ENCODE results near the gene CYB5R3.

The CYB5R3 gene

DNA sequence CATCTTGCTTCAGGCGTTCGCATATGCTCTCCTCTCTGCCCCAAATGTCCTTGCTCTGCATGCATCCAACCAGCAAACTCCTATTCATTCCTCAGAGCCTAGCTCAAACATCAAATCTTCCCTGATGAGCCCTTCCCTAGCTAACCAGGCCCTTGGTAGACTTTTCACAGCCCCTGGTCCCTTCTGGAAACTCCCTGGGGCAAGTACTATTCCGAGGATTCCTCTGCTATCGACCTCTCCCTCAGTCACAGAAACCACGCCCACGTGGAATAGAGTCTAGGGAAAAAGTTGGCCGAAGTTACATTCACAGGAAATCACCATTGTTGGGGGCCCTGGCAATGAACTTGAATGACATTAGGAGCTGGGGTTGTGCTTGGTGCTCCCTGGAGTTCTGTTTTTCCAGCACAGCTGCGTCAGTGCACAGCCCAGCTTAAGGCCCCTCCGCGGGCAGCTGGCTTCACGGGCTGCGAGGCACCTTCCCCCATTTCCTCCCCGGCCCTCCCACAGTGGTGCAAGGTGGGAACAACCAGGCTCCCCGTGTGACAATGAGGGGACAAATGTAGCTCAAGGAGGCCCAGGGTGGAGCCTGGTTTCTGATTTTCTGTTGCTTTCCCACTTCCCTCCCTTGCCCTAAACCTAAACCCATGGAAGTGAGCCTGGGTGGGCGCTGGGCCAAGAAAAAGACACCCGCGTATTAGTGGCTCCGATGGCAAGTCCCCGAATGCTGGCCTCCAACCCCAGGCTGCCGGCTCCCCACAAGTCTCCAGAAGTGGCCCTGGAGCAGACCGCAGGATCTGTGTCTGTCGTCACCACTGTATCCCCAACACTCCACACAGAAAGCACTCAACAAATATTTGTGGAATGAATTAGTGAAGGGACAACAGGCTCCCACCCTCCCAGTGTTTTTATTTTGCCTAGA is 4.5 kb downstream of the CYB5R3 start:
- Histone ChIP-seq H3K27me3 (no peaks in the 10 kb centered on the region), H3K27ac (no peak overlapping the region), H3K4me3 (ENCODE audit: low read depth in 1 of 2, low read length in 1 of 2) (no peak overlapping the region), H3K9me3 (no peaks in the 10 kb centered on the region), H3K4me1 (ENCODE audit: control insufficient read depth in 1 of 2, insufficient read depth in 1 of 2, low read depth in 1 of 2, low read length in 1 of 2) (peaks cover 43 to 49% of the 10 kb centered on the region in 2 experiments), H3K36me3 (no peaks in the 10 kb centered on the region)
- TF ChIP-seq, protein P1, sequence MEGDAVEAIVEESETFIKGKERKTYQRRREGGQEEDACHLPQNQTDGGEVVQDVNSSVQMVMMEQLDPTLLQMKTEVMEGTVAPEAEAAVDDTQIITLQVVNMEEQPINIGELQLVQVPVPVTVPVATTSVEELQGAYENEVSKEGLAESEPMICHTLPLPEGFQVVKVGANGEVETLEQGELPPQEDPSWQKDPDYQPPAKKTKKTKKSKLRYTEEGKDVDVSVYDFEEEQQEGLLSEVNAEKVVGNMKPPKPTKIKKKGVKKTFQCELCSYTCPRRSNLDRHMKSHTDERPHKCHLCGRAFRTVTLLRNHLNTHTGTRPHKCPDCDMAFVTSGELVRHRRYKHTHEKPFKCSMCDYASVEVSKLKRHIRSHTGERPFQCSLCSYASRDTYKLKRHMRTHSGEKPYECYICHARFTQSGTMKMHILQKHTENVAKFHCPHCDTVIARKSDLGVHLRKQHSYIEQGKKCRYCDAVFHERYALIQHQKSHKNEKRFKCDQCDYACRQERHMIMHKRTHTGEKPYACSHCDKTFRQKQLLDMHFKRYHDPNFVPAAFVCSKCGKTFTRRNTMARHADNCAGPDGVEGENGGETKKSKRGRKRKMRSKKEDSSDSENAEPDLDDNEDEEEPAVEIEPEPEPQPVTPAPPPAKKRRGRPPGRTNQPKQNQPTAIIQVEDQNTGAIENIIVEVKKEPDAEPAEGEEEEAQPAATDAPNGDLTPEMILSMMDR (IDR thresholded peaks at IDR 0.05) = no peak

DNA sequence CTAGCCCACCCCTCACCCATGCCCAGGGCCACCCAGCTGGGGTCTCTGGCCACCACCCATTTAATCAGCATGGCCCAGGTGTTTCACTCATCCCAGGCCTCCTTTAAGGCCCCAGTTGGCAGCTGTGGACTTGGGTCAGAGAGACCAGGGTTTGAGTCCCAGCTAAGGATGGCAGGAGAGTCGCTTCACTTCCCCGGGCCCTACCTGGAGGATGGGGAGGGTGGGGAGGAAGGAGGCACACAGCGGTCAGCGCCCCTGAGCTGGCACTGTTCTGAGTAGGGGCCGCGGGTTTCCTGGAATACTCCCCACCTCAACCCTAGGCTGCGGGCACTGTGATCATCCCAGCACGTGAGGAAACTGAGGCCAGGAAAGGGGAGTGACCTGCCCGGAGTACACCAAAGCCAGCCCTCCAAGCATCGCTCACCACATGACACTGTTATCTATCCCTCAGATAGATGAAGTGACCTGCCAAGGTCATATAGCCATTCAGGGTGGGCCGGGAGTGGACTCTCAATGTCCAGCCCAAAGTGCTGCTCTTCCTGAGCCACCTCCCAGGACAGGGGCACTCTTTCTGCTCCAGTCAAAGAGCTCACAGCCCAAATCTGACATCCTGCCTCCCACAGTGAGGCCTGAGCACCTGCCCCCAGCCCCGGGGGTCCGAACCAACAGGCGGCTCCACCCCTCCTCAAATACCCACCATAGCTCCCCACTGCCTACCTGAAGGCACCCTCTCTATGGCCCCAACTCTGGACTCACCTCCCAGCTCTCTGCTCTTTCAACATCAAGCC is 5.4 kb downstream of the CYB5R3 start:
- no peak overlapping the region for H3K27ac ChIP-seq
- H3K9me3 ChIP-seq = no peaks in the 10 kb centered on the region
- TF ChIP-seq, protein P1 (IDR thresholded peaks at IDR 0.05) = no peak
- H3K27me3 ChIP-seq = no peaks in the 10 kb centered on the region
- no peak overlapping the region for H3K4me3 ChIP-seq (ENCODE audit: low read depth in 1 of 2, low read length in 1 of 2)
- peaks cover 41 to 45% of the 10 kb centered on the region in 2 experiments for H3K4me1 ChIP-seq (ENCODE audit: control insufficient read depth in 1 of 2, insufficient read depth in 1 of 2, low read depth in 1 of 2, low read length in 1 of 2)
- no peaks in the 10 kb centered on the region for H3K36me3 ChIP-seq

DNA sequence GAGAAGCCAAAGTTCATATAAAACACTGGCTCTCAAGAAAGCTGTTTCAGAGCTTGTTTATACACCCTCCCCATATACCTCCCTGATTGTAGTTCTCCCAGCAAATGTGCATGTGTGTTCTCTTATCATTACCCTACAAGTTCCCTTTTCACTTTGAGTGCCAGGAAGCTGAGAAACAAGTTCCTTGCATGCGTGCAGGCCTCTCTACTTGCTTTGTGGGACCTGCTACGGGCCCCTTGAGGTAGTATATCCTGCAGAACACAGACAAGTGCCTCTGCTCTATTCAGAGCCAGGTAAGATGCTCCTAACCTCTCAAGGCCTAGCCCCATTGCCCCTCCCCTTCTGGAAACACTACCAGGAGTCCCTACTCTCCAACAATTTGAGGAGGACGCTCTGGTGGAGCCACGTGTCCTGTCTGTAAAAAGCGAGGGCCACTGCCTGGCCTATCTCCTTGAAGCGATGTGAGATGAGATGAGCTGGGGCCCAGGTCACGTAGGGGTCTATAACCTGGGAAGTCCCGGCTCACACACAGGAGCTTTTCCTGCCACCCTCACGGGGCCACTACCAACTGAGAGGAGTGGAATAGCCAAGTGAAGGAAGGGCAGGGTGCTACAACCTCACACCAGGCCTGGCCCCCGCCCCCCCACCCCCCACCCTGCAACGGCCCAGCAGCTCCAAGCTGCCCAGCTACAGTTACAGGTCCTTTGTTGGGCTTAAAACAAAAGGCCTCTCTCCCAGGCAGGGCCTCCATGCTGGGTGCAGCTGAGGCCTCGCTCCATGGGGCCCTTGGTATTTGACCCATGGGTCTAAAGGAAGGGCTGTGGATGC is 6.2 kb downstream of the CYB5R3 start:
- H3K27ac ChIP-seq = peak overlapping the region; percentile 33
- TF ChIP-seq, protein P1 (IDR thresholded peaks at IDR 0.05) = no peak
- H3K4me1 ChIP-seq (ENCODE audit: control insufficient read depth in 1 of 2, insufficient read depth in 1 of 2, low read depth in 1 of 2, low read length in 1 of 2) = peaks cover 33 to 37% of the 10 kb centered on the region in 2 experiments
- no peaks in the 10 kb centered on the region for H3K27me3 ChIP-seq
- H3K9me3 ChIP-seq = no peaks in the 10 kb centered on the region
- H3K4me3 ChIP-seq (ENCODE audit: low read depth in 1 of 2, low read length in 1 of 2) = no peak overlapping the region
- no peaks in the 10 kb centered on the region for H3K36me3 ChIP-seq

DNA sequence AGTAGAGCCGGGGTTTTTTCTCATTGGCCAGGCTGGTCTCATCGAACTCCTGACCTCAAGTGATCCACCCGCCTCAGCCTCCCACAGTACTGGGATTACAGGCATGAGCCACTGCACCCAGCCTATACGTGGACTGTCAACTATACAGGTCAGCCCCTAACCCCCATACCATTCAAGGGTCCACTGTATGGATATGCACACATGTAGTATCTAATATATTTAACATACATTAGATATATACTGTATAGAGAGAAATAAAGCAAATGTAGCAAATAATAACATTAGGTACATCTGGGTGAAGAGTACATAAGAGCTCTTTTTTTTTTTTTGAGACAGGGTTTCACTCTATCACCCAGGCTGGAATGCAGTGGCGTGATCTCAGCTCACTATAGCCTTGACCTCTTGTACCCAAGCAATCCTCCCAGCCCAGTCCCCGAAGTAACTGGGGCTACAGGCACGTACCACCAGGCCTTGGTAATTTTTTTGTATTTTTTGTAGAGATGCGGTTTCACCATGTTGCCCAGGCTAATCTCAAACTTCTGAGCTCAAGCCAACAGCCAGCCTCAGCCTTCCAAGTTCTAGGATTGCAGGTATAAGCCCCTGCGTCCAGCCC is 7.3 kb downstream of the CYB5R3 start:
- TF ChIP-seq, protein P1 (IDR thresholded peaks at IDR 0.05) = no peak

More for the DNA sequence above, 7.3 kb downstream of the CYB5R3 start:
- H3K27ac ChIP-seq = no peak overlapping the region
- no peaks in the 10 kb centered on the region for H3K36me3 ChIP-seq
- H3K4me3 ChIP-seq (ENCODE audit: low read depth in 1 of 2, low read length in 1 of 2) = no peak overlapping the region
- peaks cover 25 to 28% of the 10 kb centered on the region in 2 experiments for H3K4me1 ChIP-seq (ENCODE audit: control insufficient read depth in 1 of 2, insufficient read depth in 1 of 2, low read depth in 1 of 2, low read length in 1 of 2)
- no peaks in the 10 kb centered on the region for H3K27me3 ChIP-seq
- no peaks in the 10 kb centered on the region for H3K9me3 ChIP-seq

Data from neutrophil (primary cell).